ENCODE data around the gene NAALADL2. TPM values are rescaled to one million over a fixed set of nuclear protein-coding genes. Genes with fewer than 3 reads are reported as not detected.

Gene NAALADL2
- total RNA-seq, 2 experiments from 2014 or later, result 0.30 to 1.2 TPM

DNA sequence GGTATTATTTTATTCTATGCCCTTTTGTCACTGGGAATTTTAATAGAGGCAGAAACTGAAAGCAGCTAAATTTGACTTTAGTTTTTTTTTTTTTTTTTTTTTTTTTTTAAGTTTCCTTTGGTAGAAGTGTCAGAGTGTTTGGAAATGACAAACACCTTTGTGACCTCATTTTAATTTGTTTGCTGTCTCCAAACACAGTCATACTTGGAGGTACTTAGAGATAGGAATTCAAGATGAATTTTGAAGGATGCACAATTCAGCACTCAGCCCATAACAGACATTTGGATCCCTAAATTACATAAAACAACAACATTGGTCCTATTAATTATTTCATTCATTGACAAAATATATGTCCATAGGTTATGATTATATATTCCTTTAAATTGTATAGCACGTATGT lies 43.4 kb upstream of the NAALADL2 start:
- Histone ChIP-seq H3K4me1 (ENCODE audit: insufficient read depth, low read length) (no peaks in the 10 kb centered on the region), H3K9me3 (ENCODE audit: control insufficient read depth in 1 of 2, insufficient read depth in 1 of 2, low read length in 2 of 2) (peaks cover 0 to 8% of the 10 kb centered on the region in 2 experiments), H3K4me3 (ENCODE audit: low read length) (no peak overlapping the region), H3K27me3 (ENCODE audit: control insufficient read depth in 1 of 2, insufficient read depth in 2 of 2, low read length in 2 of 2) (no peaks in the 10 kb centered on the region), H3K36me3 (ENCODE audit: insufficient read depth, low read length) (no peaks in the 10 kb centered on the region), H3K27ac (ENCODE audit: low read depth in 1 of 2, low read length in 2 of 2) (no peak overlapping the region)
- Mint-ChIP-seq H3K36me3 (ENCODE audit: low read depth) (no peaks in the 10 kb centered on the region), H3K4me1 (ENCODE audit: low read depth) (no peaks in the 10 kb centered on the region), H3K4me3 (no peak overlapping the region), H3K27ac (no peak overlapping the region), H3K9me3 (no peaks in the 10 kb centered on the region), H3K27me3 (no peaks in the 10 kb centered on the region)
- ChIA-PET POLR2A (no interaction called here), CTCF (no interaction called here)
- ATAC-seq (ENCODE audit: poor library complexity), result no peak
- intact Hi-C loops (cut with DNase I, micrococcal nuclease), result no loop called here
- no peak for DNase-seq
- no peak for TF ChIP-seq CTCF (IDR thresholded peaks at IDR 0.05)

- POLR2A ChIA-PET, result no interaction called here
- no peaks in the 10 kb centered on the region for H3K36me3 ChIP-seq (ENCODE audit: insufficient read depth, low read length)
- H3K27ac ChIP-seq (ENCODE audit: low read depth in 1 of 2, low read length in 2 of 2), result no peak overlapping the region
- intact Hi-C loops (cut with DNase I, micrococcal nuclease), result no loop called here
- H3K27me3 ChIP-seq (ENCODE audit: control insufficient read depth in 1 of 2, insufficient read depth in 2 of 2, low read length in 2 of 2), result no peaks in the 10 kb centered on the region
- H3K9me3 Mint-ChIP-seq, result no peaks in the 10 kb centered on the region
- H3K4me3 Mint-ChIP-seq, result no peak overlapping the region
- no peak for ATAC-seq (ENCODE audit: poor library complexity)
- CTCF ChIA-PET, result no interaction called here
- H3K4me1 Mint-ChIP-seq (ENCODE audit: low read depth), result no peaks in the 10 kb centered on the region
- H3K4me1 ChIP-seq (ENCODE audit: insufficient read depth, low read length), result no peaks in the 10 kb centered on the region
- peaks cover 0 to 4% of the 10 kb centered on the region in 2 experiments for H3K9me3 ChIP-seq (ENCODE audit: control insufficient read depth in 1 of 2, insufficient read depth in 1 of 2, low read length in 2 of 2)
- H3K4me3 ChIP-seq (ENCODE audit: low read length), result no peak overlapping the region
- no peaks in the 10 kb centered on the region for H3K36me3 Mint-ChIP-seq (ENCODE audit: low read depth)
- no peak overlapping the region for H3K27ac Mint-ChIP-seq
- no peaks in the 10 kb centered on the region for H3K27me3 Mint-ChIP-seq
- no peak for DNase-seq
- TF ChIP-seq CTCF (IDR thresholded peaks at IDR 0.05), result no peak
Measured at GRCh38 chr3:174820885-174821284, 38.2 kb upstream of the NAALADL2 start.

- CTCF ChIA-PET, result no interaction called here
- no peak overlapping the region for H3K4me3 Mint-ChIP-seq
Measured at GRCh38 chr3:174821477-174821876, 37.7 kb upstream of the NAALADL2 start.

More at GRCh38 chr3:174821477-174821876, 37.7 kb upstream of the NAALADL2 start:
- Mint-ChIP-seq H3K36me3 (ENCODE audit: low read depth) (no peaks in the 10 kb centered on the region), H3K4me1 (ENCODE audit: low read depth) (no peaks in the 10 kb centered on the region), H3K9me3 (peaks cover 2% of the 10 kb centered on the region), H3K27me3 (no peaks in the 10 kb centered on the region), H3K27ac (no peak overlapping the region)
- no peak for DNase-seq
- Histone ChIP-seq H3K36me3 (ENCODE audit: insufficient read depth, low read length) (no peaks in the 10 kb centered on the region), H3K4me3 (ENCODE audit: low read length) (no peak overlapping the region), H3K27ac (ENCODE audit: low read depth in 1 of 2, low read length in 2 of 2) (no peak overlapping the region), H3K4me1 (ENCODE audit: insufficient read depth, low read length) (no peaks in the 10 kb centered on the region), H3K27me3 (ENCODE audit: control insufficient read depth in 1 of 2, insufficient read depth in 2 of 2, low read length in 2 of 2) (no peaks in the 10 kb centered on the region), H3K9me3 (ENCODE audit: control insufficient read depth in 1 of 2, insufficient read depth in 1 of 2, low read length in 2 of 2) (peaks cover 0 to 4% of the 10 kb centered on the region in 2 experiments)
- no peak for ATAC-seq (ENCODE audit: poor library complexity)
- intact Hi-C loops (cut with DNase I, micrococcal nuclease), result no loop called here
- POLR2A ChIA-PET, result no interaction called here
- TF ChIP-seq CTCF (IDR thresholded peaks at IDR 0.05), result no peak

Measured in CD4-positive, alpha-beta T cell (primary cell).